ENCODE data around the gene SNCG. TPM values are rescaled to one million over a fixed set of nuclear protein-coding genes. Genes with fewer than 3 reads are reported as not detected.

SNCG gene
- total RNA-seq, 1 experiment from 2014 or later, result 5.5 TPM

DNA sequence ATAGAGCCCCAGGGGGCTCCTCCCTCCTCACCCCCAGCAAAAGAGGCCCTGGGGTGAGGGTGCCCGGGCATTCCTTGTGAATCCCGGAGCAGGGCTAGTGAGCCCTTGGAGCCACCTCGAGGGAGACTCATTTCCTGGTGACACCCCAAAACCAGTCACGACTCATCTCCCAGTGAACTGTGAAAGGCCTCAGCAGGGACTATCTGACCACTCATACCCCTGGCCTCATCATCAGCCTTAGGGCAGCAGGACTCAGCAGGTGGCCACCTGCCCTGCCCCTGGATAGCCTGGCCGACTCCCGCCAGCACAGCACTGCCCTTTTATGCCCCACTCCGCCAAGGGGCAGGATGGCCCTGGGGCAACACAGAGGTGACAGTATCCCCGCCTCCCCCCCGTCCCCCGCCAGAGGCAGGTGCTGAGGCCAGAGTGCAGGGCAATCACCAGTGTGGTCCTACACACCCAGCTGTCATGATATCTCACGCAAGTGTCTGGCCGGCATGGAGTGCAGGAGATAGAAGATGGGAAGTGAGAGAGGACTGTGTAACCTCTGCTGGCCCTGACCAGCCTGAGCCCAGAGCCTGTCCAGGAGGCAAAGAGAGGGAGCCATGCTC is 3.2 kb downstream of the SNCG start:
- H3K9me3 Mint-ChIP-seq, result no peaks in the 10 kb centered on the region
- H3K27ac Mint-ChIP-seq, result no peak overlapping the region
- Histone ChIP-seq H4K5ac (ENCODE audit: insufficient read length, low read depth, low read length) (no peak overlapping the region), H3K23ac (ENCODE audit: insufficient read length, low read depth, low read length) (no peak overlapping the region), H4K91ac (ENCODE audit: insufficient read length, low read depth, low read length) (no peak overlapping the region), H2BK15ac (ENCODE audit: low read depth, low read length) (no peak overlapping the region), H3K4me2 (ENCODE audit: insufficient read depth, insufficient read length, low read length) (no peak overlapping the region), H3K27me3 (ENCODE audit: insufficient read depth, low read length) (no peaks in the 10 kb centered on the region), H2BK120ac (ENCODE audit: low read depth, low read length, poor library complexity, severe bottlenecking) (no peak overlapping the region), H2BK20ac (ENCODE audit: low read depth, low read length, poor library complexity, severe bottlenecking) (no peak overlapping the region), H2BK12ac (ENCODE audit: insufficient read length, low read depth, low read length) (no peak overlapping the region), H3K18ac (ENCODE audit: insufficient read length, low read depth, low read length) (no peak overlapping the region), H4K8ac (replicated peaks; ENCODE audit: insufficient read length, low read depth, low read length) (no peak overlapping the region), H3K27ac (ENCODE audit: insufficient read length, low read depth, low read length) (no peak overlapping the region), H3K14ac (ENCODE audit: insufficient read depth, low read length) (no peak overlapping the region), H3K79me1 (ENCODE audit: insufficient read depth, low read depth, low read length, poor library complexity, severe bottlenecking) (no peaks in the 10 kb centered on the region), H3K56ac (ENCODE audit: insufficient read length, low read depth, low read length) (no peak overlapping the region), H3K4ac (ENCODE audit: low read depth, low read length) (no peak overlapping the region), H2AK5ac (ENCODE audit: insufficient read length, low read length) (no peak overlapping the region), H3K9ac (ENCODE audit: extremely low read depth, insufficient read length, low read length) (no peak overlapping the region), H3T11ph (ENCODE audit: low read length) (no peak overlapping the region), H2AFZ (ENCODE audit: low read length) (no peak overlapping the region), H3K4me1 (ENCODE audit: insufficient read depth, low read length) (peaks cover 2% of the 10 kb centered on the region; the same call in 1 of the 2 replicates), H3K79me2 (ENCODE audit: insufficient read depth, low read length) (no peaks in the 10 kb centered on the region), H2BK5ac (ENCODE audit: insufficient read length, low read length) (no peak overlapping the region), H3K9me3 (ENCODE audit: control insufficient read depth, low read depth, low read length) (no peaks in the 10 kb centered on the region), H4K20me1 (ENCODE audit: control insufficient read depth, insufficient read depth, insufficient read length) (no peaks in the 10 kb centered on the region), H3K23me2 (ENCODE audit: insufficient read length, low read depth, low read length, poor library complexity, severe bottlenecking) (no peaks in the 10 kb centered on the region)
- no CpG with 5 or more reads among the region's 12 CpGs for WGBS (ENCODE audit: extremely low coverage, insufficient read length, low lambda C conversion rate)
- no peaks in the 10 kb centered on the region; the same call in 1 of the 2 replicates for H3K27me3 Mint-ChIP-seq (ENCODE audit: low read depth)
- peaks cover 28 to 34% of the 10 kb centered on the region in 2 experiments for H3K4me1 Mint-ChIP-seq
- H3K36me3 Mint-ChIP-seq (ENCODE audit: insufficient read depth in 1 of 3, low read depth in 3 of 3), result no peaks in the 10 kb centered on the region
- DNase-seq, result no peak
- TF ChIP-seq CTCF (conservative IDR thresholded peaks at IDR 0.05), result no peak
- H3K4me3 Mint-ChIP-seq, result no peak overlapping the region; a peak in 1 of 5 replicates
